HepG2 (cell line): Measurements from ENCODE around the gene AUTS2. TPM values are rescaled to one million over a fixed set of nuclear protein-coding genes. Genes with fewer than 3 reads are reported as not detected.

Experiments used
- ATAC-seq: fragments of 200-7000 bp; cut with Tn5 transposase; 3 replicates; pipeline ENCODE4 v1.9.1; 2020; ENCODE audit warnings: mild to moderate bottlenecking, moderate library complexity
- BruUV-seq: library from RNA; stranded (reverse); fragments of 400-500 nt; replicated peaks from 2 replicates; lab custom pipeline; 2021; lab: Mats Ljungman, UMichigan
- CTCF ChIA-PET: fragments of 300-600 bp; formaldehyde crosslinking; extraction: SDS; loops from one replicate; lab custom pipeline; 2021; ENCODE audit warnings: low total read pairs, inconsistent platforms, low intra/inter-chr PET ratio; lab: Yijun Ruan, JAX
- POLR2A ChIA-PET: fragments of 350-600 bp; sonication (Branson Sonifier 250); formaldehyde crosslinking; loops from one replicate; lab custom pipeline; 2020; ENCODE audit warnings: antibody characterized with exemption, inconsistent platforms; lab: Yijun Ruan, JAX
- DNase-seq: peaks from one replicate; pipeline ENCODE4 v3.0.0-alpha.2; 2015; ENCODE audit warnings: low spot score
- FAIRE-seq: peaks from 3 replicates; lab custom pipeline; 2011; peaks lifted over from hg19 to GRCh38; lab: Jason Lieb, UNC
- H2AFZ ChIP-seq: one replicate; pipeline ENCODE4 v1.6.1; 2011; ENCODE audit warnings: low read length, inconsistent platforms
- H3K27ac ChIP-seq: fragments of 300-600 bp; 3 replicates; pipeline ENCODE4 v1.8.0; 2011; ENCODE audit warnings: mixed run types, mild to moderate bottlenecking, mixed read lengths, low read length, inconsistent platforms; ENCODE audit not compliant: insufficient read depth; ENCODE audit errors: extremely low read length
- H3K27me3 ChIP-seq, 2 experiments: fragments of 200-600 bp in 1 of 2; 2 replicates in 1 of 2; 3 replicates in 1 of 2; pipeline versions ENCODE4 v1.6.0 to v1.8.0; 2011; ENCODE audit warnings: low read length in 2 of 2, mild to moderate bottlenecking in 2 of 2, moderate library complexity in 2 of 2, inconsistent platforms in 1 of 2; ENCODE audit not compliant: insufficient read depth in 2 of 2, control insufficient read depth in 1 of 2
- H3K36me3 ChIP-seq, 2 experiments: fragments of 200-600 bp in 1 of 2; replicated peaks in 1 of 2; 2 replicates in 1 of 2; 3 replicates in 1 of 2; pipeline versions ENCODE4 v1.5.1 to v1.8.0; 2011; ENCODE audit warnings: low read length in 2 of 2, inconsistent platforms in 1 of 2; ENCODE audit not compliant: insufficient read depth in 2 of 2, control insufficient read depth in 1 of 2
- H3K4me1 ChIP-seq: 2 replicates; pipeline ENCODE4 v1.5.1; 2012; ENCODE audit warnings: low read length, inconsistent platforms; ENCODE audit not compliant: insufficient read depth
- H3K4me2 ChIP-seq: 2 replicates; pipeline ENCODE4 v1.6.0; 2011; ENCODE audit warnings: low read depth, low read length, inconsistent platforms
- H3K4me3 ChIP-seq, 3 experiments: fragments of 200-600 bp in 1 of 3; sonication (generic), shearing (Covaris generic) in 1 of 3; replicated peaks in 1 of 3; 2 replicates each; pipeline ENCODE4 v1.5.1; 2011 to 2016; ENCODE audit warnings: low read length in 3 of 3, inconsistent platforms in 2 of 3, low read depth in 2 of 3, mild to moderate bottlenecking in 2 of 3, control low read depth in 1 of 3, mixed read lengths in 1 of 3; ENCODE audit not compliant: insufficient read depth in 1 of 3
- H3K79me2 ChIP-seq: one replicate; pipeline ENCODE4 v1.6.1; 2011; ENCODE audit warnings: low read length, inconsistent platforms; ENCODE audit not compliant: insufficient read depth
- H3K9ac ChIP-seq: 2 replicates; pipeline ENCODE4 v1.6.0; 2011; ENCODE audit warnings: mild to moderate bottlenecking, low read depth, low read length, inconsistent platforms; ENCODE audit not compliant: insufficient read depth
- H3K9me3 ChIP-seq: 2 replicates; pipeline ENCODE4 v1.5.1; 2012; ENCODE audit warnings: mild to moderate bottlenecking, low read length
- H4K20me1 ChIP-seq: 2 replicates; pipeline ENCODE4 v1.6.0; 2011; ENCODE audit warnings: inconsistent platforms, mild to moderate bottlenecking, low read length, moderate library complexity; ENCODE audit not compliant: insufficient read depth
- ARID5B ChIP-seq: IDR thresholded peaks from 2 replicates; pipeline ENCODE4 v1.4.0; 2020; ENCODE audit warnings: mild to moderate bottlenecking, missing genetic modification reagents
- DPF2 ChIP-seq: sonication (generic); formaldehyde crosslinking; IDR thresholded peaks from 2 replicates; pipeline ENCODE4 v1.4.0; 2020; ENCODE audit warnings: mild to moderate bottlenecking, low read depth, missing genetic modification reagents, borderline replicate concordance
- HDAC1 ChIP-seq: sonication (generic); formaldehyde crosslinking; IDR thresholded peaks from 2 replicates; pipeline ENCODE4 v1.5.1; 2020; ENCODE audit warnings: mild to moderate bottlenecking, missing genetic modification reagents
- HNRNPH1 ChIP-seq: fragments of 200-400 bp; formaldehyde crosslinking; optimal IDR thresholded peaks from 2 replicates; pipeline ENCODE3; 2017; ENCODE audit warnings: mild to moderate bottlenecking, low read depth, low read length
- LRRFIP1 ChIP-seq: sonication (generic); formaldehyde crosslinking; conservative IDR thresholded peaks from 2 replicates; pipeline ENCODE4 v1.4.0; 2020; ENCODE audit warnings: missing genetic modification reagents
- NCOA1 ChIP-seq: sonication (generic); formaldehyde crosslinking; IDR thresholded peaks from 2 replicates; pipeline ENCODE4 v1.9.0; 2021; ENCODE audit warnings: missing genetic modification reagents
- NR2F6 ChIP-seq, 2 experiments: IDR thresholded peaks; 2 replicates each; pipeline ENCODE4 v1.6.1; 2016; ENCODE audit warnings: antibody characterized with exemption in 1 of 2, mild to moderate bottlenecking in 1 of 2
- POLR2AphosphoS5 ChIP-seq: IDR thresholded peaks from 2 replicates; pipeline ENCODE4 v1.6.1; 2012; ENCODE audit warnings: low read depth, low read length
- SATB2 ChIP-seq: sonication (generic); formaldehyde crosslinking; IDR thresholded peaks from 2 replicates; pipeline ENCODE4 v1.5.0; 2020; ENCODE audit warnings: missing genetic modification reagents
- SIN3B ChIP-seq: fragments of 150-350 bp; IDR thresholded peaks from 2 replicates; pipeline ENCODE4 v1.6.1; 2014; ENCODE audit warnings: low read length
- ZFP36L2 ChIP-seq: sonication (generic); formaldehyde crosslinking; IDR thresholded peaks from 2 replicates; pipeline ENCODE4 v1.4.0; 2020; ENCODE audit warnings: missing genetic modification reagents
- ZFP90 ChIP-seq: sonication (generic); formaldehyde crosslinking; IDR thresholded peaks from 2 replicates; pipeline ENCODE4 v1.8.0; 2022; ENCODE audit warnings: missing genetic modification reagents, mild to moderate bottlenecking, inconsistent platforms, borderline replicate concordance
- ZNF234 ChIP-seq: sonication (generic); formaldehyde crosslinking; conservative IDR thresholded peaks from 2 replicates; pipeline ENCODE4 v1.5.1; 2020; ENCODE audit warnings: mild to moderate bottlenecking, missing genetic modification reagents
- ZNF33B ChIP-seq: sonication (generic); formaldehyde crosslinking; IDR thresholded peaks from 2 replicates; pipeline ENCODE4 v1.5.1; 2020; ENCODE audit warnings: mild to moderate bottlenecking, missing genetic modification reagents
- ZNF354B ChIP-seq: sonication (generic); formaldehyde crosslinking; IDR thresholded peaks from 2 replicates; pipeline ENCODE4 v1.8.0; 2022; ENCODE audit warnings: mild to moderate bottlenecking, missing genetic modification reagents
- WGBS: methylation state at CpG from one replicate; pipeline ENCODE4 v1.1.6; 2017; ENCODE audit warnings: low lambda C conversion rate; 5-methylcytosine and 5-hydroxymethylcytosine counted together
- in situ Hi-C: cut with HindIII; loops from 2 replicates; pipeline ENCODE4 v1.10.0; 2017; ENCODE audit warnings: low pct_unique_long_range_greater_than_20kb; ENCODE audit not compliant: extremely low pct_ligation_motif_present
- intact Hi-C: fragments of 100-400 bp; cut with micrococcal nuclease; formaldehyde crosslinking; loops from one replicate; pipeline ENCODE4 v1.10.0; 2022; ENCODE audit not compliant: unreplicated experiment
- polyA plus RNA-seq, 8 experiments: library from polyadenylated mRNA; depleted of rRNA in 3 of 8; stranded (reverse) in 7 of 8; unstranded in 1 of 8; fragments of >200 nt; fragmentation: Illumina TruSeq in 4 of 8; extraction: Trizol in 4 of 8; gene quantifications; 2 replicates each; pipeline versions ENCODE4 v1.2.1 to v1.2.3, GENCODE V29; 2011 to 2016; ENCODE audit warnings: low read depth in 4 of 8, missing spikeins in 1 of 8, mixed read lengths in 1 of 8; ENCODE audit not compliant: insufficient read depth in 1 of 8
- total RNA-seq, 5 experiments: library from RNA; depleted of rRNA; stranded (reverse); fragments of >200 nt; fragmentation: Illumina TruSeq; extraction: Trizol; gene quantifications; 2 replicates each; pipeline ENCODE4 v1.2.3, GENCODE V29; 2016; ENCODE audit warnings: low read depth in 1 of 5

The AUTS2 gene
- total and polyA plus RNA-seq, 2 of the 13 experiments (the other 11 are each of a cell fraction or from before 2014, with no cell fraction given): 0.38 TPM; not detected in 1

- no TSS peak for BruUV-seq
- DNase-seq (no peak), ATAC-seq (no peak), FAIRE-seq (no peak)
- in situ Hi-C loops: no loop called here
- Histone ChIP-seq H4K20me1 (no peaks in the 10 kb centered on the region), H3K79me2 (no peaks in the 10 kb centered on the region), H3K9ac (no peak overlapping the region), H3K36me3 (no peaks in the 10 kb centered on the region), H3K4me2 (no peak overlapping the region), H3K4me1 (no peaks in the 10 kb centered on the region), H3K9me3 (no peaks in the 10 kb centered on the region), H3K4me3 (no peak overlapping the region), H2AFZ (no peak overlapping the region), H3K27ac (no peak overlapping the region), H3K27me3 (no peaks in the 10 kb centered on the region)
- WGBS: 2% methylated on average over 4 of the region's 4 CpGs
- POLR2A ChIA-PET: no interaction called here
- TF ChIP-seq NR2F6 (IDR thresholded peaks at IDR 0.05) (no peak), NR2F6 (CRISPR knock-in tag; IDR thresholded peaks at IDR 0.05) (no peak), SATB2 (CRISPR knock-in tag) (no peak), POLR2AphosphoS5 (no peak), DPF2 (CRISPR knock-in tag) (no peak), ZNF354B (CRISPR knock-in tag) (no peak), ZNF234 (no peak), NCOA1 (no peak), ARID5B (CRISPR knock-in tag) (no peak), ZFP90 (CRISPR knock-in tag) (no peak), HDAC1 (CRISPR knock-in tag) (no peak), HNRNPH1 (no peak), LRRFIP1 (CRISPR knock-in tag) (no peak), SIN3B (no peak), ZNF33B (CRISPR knock-in tag) (no peak), ZFP36L2 (no peak)
- intact Hi-C loops: no loop called here
- CTCF ChIA-PET: no interaction called here
Observed at GRCh38 chr7:70448312-70448906, 850.1 kb downstream of the AUTS2 start.
